ENCODE data around the gene FARS2.

The FARS2 gene

GRCh38 chr6:5466281-5467136 is 205.2 kb downstream of the FARS2 start:
- peak; percentile 49 for DNase-seq (ENCODE audit: low read depth, low spot score)

GRCh38 chr6:5468586-5468985 is 207.3 kb downstream of the FARS2 start:
- no peak for DNase-seq (ENCODE audit: low read depth, low spot score)

GRCh38 chr6:5469101-5469846 is 208.0 kb downstream of the FARS2 start:
- no peak for DNase-seq (ENCODE audit: low read depth, low spot score)

- DNase-seq (ENCODE audit: low read depth, low spot score), result peak; percentile 17
Measured at GRCh38 chr6:5471044-5471443, 209.7 kb downstream of the FARS2 start.

- DNase-seq (ENCODE audit: low read depth, low spot score), result no peak
Measured at GRCh38 chr6:5471637-5472398, 210.5 kb downstream of the FARS2 start.

GRCh38 chr6:5472571-5472970 is 211.3 kb downstream of the FARS2 start:
- no peak for DNase-seq (ENCODE audit: low read depth, low spot score)

GRCh38 chr6:5475779-5476178 is 214.5 kb downstream of the FARS2 start:
- no peak for DNase-seq (ENCODE audit: low read depth, low spot score)

- no peak for DNase-seq (ENCODE audit: low read depth, low spot score)
Measured at GRCh38 chr6:5478380-5478779, 217.1 kb downstream of the FARS2 start.

- no peak for DNase-seq (ENCODE audit: low read depth, low spot score)
Measured at GRCh38 chr6:5481033-5481432, 219.7 kb downstream of the FARS2 start.

- DNase-seq (ENCODE audit: low read depth, low spot score), result no peak
Measured at GRCh38 chr6:5481750-5482149, 220.4 kb downstream of the FARS2 start.

GRCh38 chr6:5482619-5483018 is 221.3 kb downstream of the FARS2 start:
- no peak for DNase-seq (ENCODE audit: low read depth, low spot score)

- DNase-seq (ENCODE audit: low read depth, low spot score), result no peak
Measured at GRCh38 chr6:5484692-5485091, 223.4 kb downstream of the FARS2 start.

- no peak for DNase-seq (ENCODE audit: low read depth, low spot score)
Measured at GRCh38 chr6:5486214-5486613, 224.9 kb downstream of the FARS2 start.

GRCh38 chr6:5490501-5491069 is 229.3 kb downstream of the FARS2 start:
- DNase-seq (ENCODE audit: low read depth, low spot score), result no peak

- DNase-seq (ENCODE audit: low read depth, low spot score), result no peak
Measured at GRCh38 chr6:5492356-5492755, 231.0 kb downstream of the FARS2 start.

GRCh38 chr6:5493806-5494205 is 232.5 kb downstream of the FARS2 start:
- DNase-seq (ENCODE audit: low read depth, low spot score), result no peak

- DNase-seq (ENCODE audit: low read depth, low spot score), result peak; percentile 39
Measured at GRCh38 chr6:5497896-5498578, 236.7 kb downstream of the FARS2 start.

- DNase-seq (ENCODE audit: low read depth, low spot score), result no peak
Measured at GRCh38 chr6:5498579-5498899, 237.2 kb downstream of the FARS2 start.

- DNase-seq (ENCODE audit: low read depth, low spot score), result no peak
Measured at GRCh38 chr6:5499644-5500306, 238.5 kb downstream of the FARS2 start.

- no peak for DNase-seq (ENCODE audit: low read depth, low spot score)
Measured at GRCh38 chr6:5501837-5502236, 240.5 kb downstream of the FARS2 start.

GRCh38 chr6:5504078-5504477 is 242.8 kb downstream of the FARS2 start:
- no peak for DNase-seq (ENCODE audit: low read depth, low spot score)

All from smooth muscle cell of the brain vasculature (primary cell).